SH-SY5Y (cell line): ENCODE results near the gene BMAL2.

ENCODE experiments used
- GATA2 ChIP-seq: IDR thresholded peaks from 2 replicates; pipeline ENCODE4 v1.6.1; 2011; ENCODE audit warnings: mild to moderate bottlenecking, low read depth, low read length
- GATA3 ChIP-seq: IDR thresholded peaks from 2 replicates; pipeline ENCODE4 v1.6.1; 2011; ENCODE audit warnings: low read depth, mild to moderate bottlenecking, low read length, moderate library complexity

DNA sequence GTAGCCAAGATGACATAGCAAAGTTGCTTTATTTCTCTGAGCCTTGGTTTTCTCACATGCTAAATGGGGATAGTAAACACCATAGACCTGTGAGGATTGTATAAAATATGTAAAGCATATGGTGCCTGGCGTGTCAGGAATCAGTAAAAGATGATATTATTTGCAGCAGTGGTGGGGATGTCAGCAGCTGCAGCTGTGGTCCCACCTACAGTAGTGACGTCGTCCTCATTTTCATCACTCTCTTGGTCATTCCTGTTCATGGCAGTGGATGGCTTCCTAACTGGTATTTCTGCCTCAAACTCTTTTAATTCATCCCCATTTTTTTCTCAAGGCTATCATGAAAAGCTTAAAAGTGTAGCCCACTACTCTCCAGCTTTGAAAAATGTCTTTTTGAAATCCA is 12.1 kb downstream of the BMAL2 start:
- TF ChIP-seq GATA3 (no peak), GATA2 (no peak)
